Adipocyte (in vitro differentiated cells): ENCODE measurements around the gene THSD7B.
"Not testable (repeated sequence)": the region's sequence is repeated elsewhere in the genome, so short reads cannot be mapped to it uniquely, and the experiment has no call there.

Source experiments
- DNase-seq: peaks from one replicate; pipeline ENCODE4 v3.0.0-alpha.2; 2015; ENCODE audit warnings: low read depth
- H3K27me3 ChIP-seq: replicated peaks from 2 replicates; pipeline ENCODE4 v1.7.0; 2013; ENCODE audit warnings: mild to moderate bottlenecking, low read length, moderate library complexity; ENCODE audit not compliant: control insufficient read depth, insufficient read depth
- H3K36me3 ChIP-seq: 2 replicates; pipeline ENCODE4 v1.7.0; 2013; ENCODE audit warnings: low read length, mild to moderate bottlenecking, moderate library complexity; ENCODE audit not compliant: control insufficient read depth, insufficient read depth, severe bottlenecking
- H3K4me1 ChIP-seq: 2 replicates; pipeline ENCODE4 v1.7.0; 2013; ENCODE audit warnings: mild to moderate bottlenecking, low read length, moderate library complexity; ENCODE audit not compliant: control insufficient read depth, insufficient read depth
- H3K4me3 ChIP-seq: 2 replicates; pipeline ENCODE4 v1.7.0; 2013; ENCODE audit warnings: mild to moderate bottlenecking, low read length, moderate library complexity
- H3K9ac ChIP-seq: 2 replicates; pipeline ENCODE4 v1.7.0; 2013; ENCODE audit warnings: mild to moderate bottlenecking, low read length, moderate library complexity
- H3K9me3 ChIP-seq: 2 replicates; pipeline ENCODE4 v1.7.0; 2013; ENCODE audit warnings: mild to moderate bottlenecking, low read length, moderate library complexity; ENCODE audit not compliant: control insufficient read depth

The THSD7B gene

DNA sequence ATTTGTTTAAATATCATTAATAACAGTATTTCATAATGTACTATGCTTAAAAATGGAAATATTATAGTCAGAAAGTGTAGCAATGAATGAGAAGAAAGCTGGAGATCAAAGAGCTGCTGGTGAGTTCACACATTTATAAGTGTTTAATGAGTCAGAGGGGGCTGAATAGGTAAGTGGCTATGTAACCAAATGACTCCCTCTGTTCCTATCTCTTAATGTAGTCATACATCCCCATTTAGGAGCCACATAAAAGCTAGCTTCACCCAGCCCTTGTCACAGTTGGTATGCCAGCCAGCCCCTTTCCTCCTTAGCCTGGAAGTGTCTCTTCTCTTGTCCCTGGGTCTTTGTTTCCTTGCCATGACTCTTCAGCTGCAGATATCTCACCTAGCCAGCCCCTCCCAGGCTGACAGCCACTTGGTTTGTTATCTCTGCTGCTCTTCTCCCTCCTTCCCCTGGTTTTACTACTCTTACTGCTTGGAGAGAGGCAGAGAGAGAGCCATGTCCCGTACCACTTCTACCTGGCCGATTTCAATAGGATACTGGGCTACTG is 760.4 kb downstream of the THSD7B start:
- DNase-seq, result no peak
- H3K4me1 ChIP-seq, result no peaks in the 10 kb centered on the region
- no peak overlapping the region for H3K4me3 ChIP-seq
- no peak overlapping the region for H3K9ac ChIP-seq
- no peaks in the 10 kb centered on the region for H3K27me3 ChIP-seq
- H3K9me3 ChIP-seq, result no peaks in the 10 kb centered on the region
- H3K36me3 ChIP-seq, result no peaks in the 10 kb centered on the region

DNA sequence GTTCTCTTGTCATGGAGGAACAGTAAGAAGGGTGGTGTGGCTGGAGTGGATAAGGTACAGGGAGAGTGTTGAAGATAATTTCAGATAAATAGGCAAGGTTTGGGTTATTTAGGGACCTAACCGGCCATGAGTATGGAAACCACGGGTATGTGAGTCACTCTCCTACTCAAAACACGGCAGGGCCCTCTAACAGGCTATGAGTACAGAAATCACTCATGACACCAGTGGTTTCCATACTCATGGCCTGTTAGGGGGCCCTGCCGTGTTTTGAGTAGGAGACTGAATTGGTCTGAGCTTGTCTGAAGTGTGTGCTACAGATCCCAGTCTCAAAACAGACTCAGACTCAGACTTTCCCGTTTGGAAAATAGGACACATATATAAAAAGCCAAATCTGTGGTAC is 770.6 kb downstream of the THSD7B start:
- no peaks in the 10 kb centered on the region for H3K4me1 ChIP-seq
- no peaks in the 10 kb centered on the region for H3K27me3 ChIP-seq
- H3K9ac ChIP-seq, result no peak overlapping the region
- no peak for DNase-seq
- H3K36me3 ChIP-seq, result no peaks in the 10 kb centered on the region
- peaks cover 3% of the 10 kb centered on the region for H3K9me3 ChIP-seq
- no peak overlapping the region for H3K4me3 ChIP-seq

DNA sequence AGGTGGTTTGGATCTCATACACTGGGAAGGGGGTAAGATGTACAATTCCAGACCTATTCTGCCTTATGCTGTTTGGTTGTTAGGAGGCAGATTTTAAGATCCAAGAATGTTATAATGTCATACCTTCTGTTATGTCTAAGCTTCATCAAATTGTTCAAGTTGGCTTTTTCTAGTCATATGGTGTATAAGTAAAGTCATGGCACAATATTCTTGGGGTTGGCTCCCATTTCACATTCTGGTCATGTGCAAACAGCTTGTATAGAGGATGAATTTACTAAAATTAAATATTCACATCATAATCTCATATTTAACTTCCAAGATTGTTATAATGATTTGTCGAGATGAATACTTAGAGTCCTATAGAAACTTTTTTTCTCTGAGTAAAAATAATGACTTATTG is 774.0 kb downstream of the THSD7B start:
- no peak for DNase-seq
- Histone ChIP-seq H3K36me3 (no peaks in the 10 kb centered on the region), H3K9me3 (peaks cover 11% of the 10 kb centered on the region), H3K4me1 (no peaks in the 10 kb centered on the region), H3K9ac (no peak overlapping the region), H3K27me3 (no peaks in the 10 kb centered on the region), H3K4me3 (no peak overlapping the region)

DNA sequence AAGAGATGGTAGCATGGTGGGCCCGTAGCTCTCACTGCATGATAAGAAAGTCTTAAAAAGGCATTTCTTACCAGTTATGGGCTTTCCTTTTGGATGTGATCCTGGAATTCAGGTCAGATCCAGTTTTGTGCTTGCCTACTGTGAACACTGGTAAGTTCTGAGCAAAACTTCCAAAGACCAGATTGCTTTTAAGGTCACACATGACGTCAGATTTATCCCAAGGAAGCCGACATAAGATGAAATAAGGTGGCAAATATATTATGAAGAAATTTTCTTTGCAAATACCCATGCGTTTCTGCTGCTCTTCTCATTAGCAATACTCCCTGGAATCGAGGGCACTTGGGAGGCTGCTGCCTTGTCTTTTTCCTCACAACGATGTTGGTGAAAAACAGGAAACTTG is 782.5 kb downstream of the THSD7B start:
- no peak for DNase-seq
- no peaks in the 10 kb centered on the region for H3K36me3 ChIP-seq
- no peaks in the 10 kb centered on the region for H3K27me3 ChIP-seq
- no peak overlapping the region for H3K9ac ChIP-seq
- no peak overlapping the region for H3K4me3 ChIP-seq
- no peaks in the 10 kb centered on the region for H3K4me1 ChIP-seq
- no peaks in the 10 kb centered on the region for H3K9me3 ChIP-seq

DNA sequence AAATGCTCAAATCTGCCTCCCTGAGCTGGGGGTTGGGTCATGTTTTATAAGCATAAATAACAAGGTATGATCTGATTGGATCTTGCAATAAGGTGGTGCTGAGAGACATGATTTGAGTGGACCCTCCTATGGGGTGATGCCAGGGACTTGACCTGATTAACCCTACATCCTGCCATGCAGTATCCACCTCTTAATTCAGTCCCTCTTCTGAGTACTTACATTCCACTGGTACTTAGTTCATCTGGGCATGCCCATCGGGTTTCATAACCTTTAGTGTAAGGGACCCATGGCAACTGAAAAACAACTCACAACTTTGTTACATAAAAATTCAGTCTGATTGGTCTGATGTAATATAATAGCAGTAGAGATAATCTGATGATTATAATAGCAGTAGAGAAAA is 801.0 kb downstream of the THSD7B start:
- Histone ChIP-seq H3K36me3 (no peaks in the 10 kb centered on the region), H3K4me3 (no peak overlapping the region), H3K9me3 (no peaks in the 10 kb centered on the region), H3K4me1 (no peaks in the 10 kb centered on the region), H3K27me3 (no peaks in the 10 kb centered on the region), H3K9ac (no peak overlapping the region)
- no peak for DNase-seq

DNA sequence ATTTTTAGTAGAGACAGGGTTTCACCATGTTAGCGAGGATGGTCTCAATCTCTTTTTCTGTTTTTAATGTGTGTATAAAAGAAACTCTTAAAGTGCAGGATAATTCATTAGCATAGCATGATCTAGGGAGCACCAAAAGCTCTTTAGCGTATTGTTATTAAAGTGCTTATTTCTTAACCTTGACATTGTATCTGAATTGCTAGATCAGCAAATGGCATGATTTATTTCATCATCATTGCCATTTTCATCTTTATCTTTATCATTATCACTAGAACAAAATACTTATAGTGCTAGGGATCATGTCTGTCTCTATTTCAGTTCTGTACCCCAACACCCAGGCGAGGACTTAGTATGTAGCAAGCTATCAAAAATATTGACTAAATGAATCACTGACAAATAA is 805.1 kb downstream of the THSD7B start:
- no peaks in the 10 kb centered on the region for H3K9me3 ChIP-seq
- no peak for DNase-seq

DNA sequence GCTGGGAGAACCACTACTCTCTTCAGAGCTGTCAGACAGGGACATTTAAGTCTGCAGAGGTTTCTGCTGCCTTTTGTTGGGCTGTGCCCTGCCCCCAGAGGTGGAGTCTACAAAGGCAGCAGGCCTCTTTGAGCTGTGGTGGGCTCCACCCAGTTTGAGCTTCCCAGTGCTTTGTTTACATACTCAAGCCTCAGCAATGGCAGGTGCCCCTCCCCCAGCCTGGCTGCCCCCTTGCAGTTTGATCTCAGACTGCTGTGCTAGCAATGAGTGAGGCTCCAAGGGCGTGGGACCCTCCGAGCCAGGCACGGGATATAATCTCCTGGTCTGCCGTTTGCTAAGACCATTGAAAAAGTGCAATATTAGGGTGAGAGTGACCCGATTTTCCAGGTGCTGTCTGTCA is 822.5 kb downstream of the THSD7B start:
- DNase-seq, H3K9me3 ChIP-seq, H3K4me1 ChIP-seq, H3K27me3 ChIP-seq, H3K4me3 ChIP-seq, H3K9ac ChIP-seq, H3K36me3 ChIP-seq: not testable (repeated sequence)

More for the DNA sequence above, 805.1 kb downstream of the THSD7B start:
- Histone ChIP-seq H3K36me3 (no peaks in the 10 kb centered on the region), H3K4me3 (no peak overlapping the region), H3K27me3 (no peaks in the 10 kb centered on the region), H3K9ac (no peak overlapping the region), H3K4me1 (no peaks in the 10 kb centered on the region)

DNA sequence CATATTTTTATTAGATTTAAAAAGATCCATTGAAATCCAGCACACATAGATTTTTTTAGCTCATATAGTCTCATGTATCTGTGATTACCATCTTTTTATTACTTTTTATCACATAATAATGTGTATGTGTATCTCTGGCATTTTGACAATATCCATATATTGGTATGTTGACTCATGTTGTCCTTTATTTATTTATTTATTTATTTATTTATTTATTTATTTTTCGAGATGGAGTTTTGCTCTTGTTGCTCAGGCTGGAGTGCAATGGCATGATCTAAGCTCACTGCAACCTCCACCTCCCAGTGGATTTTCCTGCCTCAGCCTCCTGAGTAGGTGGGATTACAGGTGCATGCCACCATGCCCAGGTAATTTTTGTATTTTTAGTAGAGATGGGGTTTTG is 823.2 kb downstream of the THSD7B start:
- not testable (repeated sequence) for DNase-seq, H3K9ac ChIP-seq, H3K4me1 ChIP-seq, H3K36me3 ChIP-seq, H3K4me3 ChIP-seq, H3K27me3 ChIP-seq, H3K9me3 ChIP-seq

DNA sequence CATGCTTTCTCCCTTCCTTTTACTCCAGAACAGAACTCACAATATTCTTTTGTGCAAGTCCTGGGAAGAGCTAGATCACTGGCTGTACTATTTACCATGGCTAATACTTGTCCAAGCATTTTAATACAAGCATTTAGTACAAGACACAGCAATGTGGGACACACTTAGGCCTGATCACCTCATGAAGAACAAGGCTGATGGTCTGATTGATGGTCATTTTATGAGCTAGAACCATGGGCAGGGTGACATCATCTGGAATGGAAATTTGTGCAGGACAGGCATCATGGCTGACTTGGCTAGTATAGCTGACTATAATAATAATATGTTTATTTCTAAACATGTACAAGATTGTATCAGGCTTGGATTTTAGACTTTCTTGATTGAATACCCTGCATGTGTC is 824.8 kb downstream of the THSD7B start:
- H3K36me3 ChIP-seq, result no peaks in the 10 kb centered on the region
- H3K9me3 ChIP-seq, result no peaks in the 10 kb centered on the region
- no peak for DNase-seq
- H3K4me3 ChIP-seq, result no peak overlapping the region
- H3K4me1 ChIP-seq, result no peaks in the 10 kb centered on the region
- no peaks in the 10 kb centered on the region for H3K27me3 ChIP-seq
- no peak overlapping the region for H3K9ac ChIP-seq

DNA sequence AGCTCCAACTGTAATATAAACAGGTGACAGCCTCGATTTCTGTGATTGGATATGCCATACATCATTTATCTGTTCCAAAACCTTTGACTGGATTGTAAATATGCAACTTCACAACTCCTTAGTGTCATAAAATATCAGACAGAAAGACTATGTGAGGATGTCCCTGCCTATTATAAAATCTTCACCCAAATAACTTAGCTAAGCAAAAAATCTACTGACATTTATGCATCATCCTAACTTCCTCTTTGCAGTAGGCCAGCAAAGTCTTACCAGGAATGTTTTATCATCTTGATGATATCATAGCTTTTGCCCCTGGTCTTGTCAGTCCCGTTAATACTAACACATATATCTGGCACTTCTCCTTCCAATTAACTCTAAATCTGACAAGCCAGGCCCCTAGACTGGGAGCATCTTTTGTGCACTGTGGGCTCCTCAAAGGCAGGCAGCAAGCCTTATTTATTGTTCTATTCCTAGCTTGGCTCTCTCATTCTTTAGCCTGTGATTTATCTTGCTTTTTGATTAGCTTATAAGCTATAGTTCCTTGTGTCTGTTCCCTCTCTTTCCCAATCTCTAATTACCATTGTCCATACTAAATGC is 842.5 kb downstream of the THSD7B start:
- Histone ChIP-seq H3K36me3 (no peaks in the 10 kb centered on the region), H3K4me1 (no peaks in the 10 kb centered on the region), H3K4me3 (no peak overlapping the region), H3K27me3 (no peaks in the 10 kb centered on the region), H3K9ac (no peak overlapping the region), H3K9me3 (no peaks in the 10 kb centered on the region)
- no peak for DNase-seq

DNA sequence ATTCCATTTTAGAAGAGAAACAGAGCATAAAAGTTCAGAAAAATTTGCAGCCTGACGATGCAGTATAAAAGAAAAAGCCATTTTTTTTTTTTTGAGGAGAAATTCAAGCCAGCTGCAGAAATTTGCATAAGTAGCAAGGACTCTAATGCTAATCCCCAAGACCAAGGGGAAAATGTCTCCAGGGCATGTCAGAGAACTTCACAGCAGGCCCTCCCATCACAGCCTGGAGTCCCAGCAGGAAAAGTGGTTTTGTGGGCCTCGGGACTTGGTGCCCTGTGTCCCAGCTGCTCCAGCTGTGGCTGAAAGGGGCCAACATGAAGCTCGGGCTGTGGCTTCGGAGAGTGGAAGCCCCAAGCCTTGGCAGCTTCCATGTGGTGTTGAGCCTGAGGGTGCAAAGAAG is 873.6 kb downstream of the THSD7B start:
- Histone ChIP-seq H3K36me3 (no peaks in the 10 kb centered on the region), H3K4me3 (no peak overlapping the region), H3K9me3 (no peaks in the 10 kb centered on the region), H3K9ac (no peak overlapping the region), H3K27me3 (no peaks in the 10 kb centered on the region), H3K4me1 (no peaks in the 10 kb centered on the region)
- no peak for DNase-seq

DNA sequence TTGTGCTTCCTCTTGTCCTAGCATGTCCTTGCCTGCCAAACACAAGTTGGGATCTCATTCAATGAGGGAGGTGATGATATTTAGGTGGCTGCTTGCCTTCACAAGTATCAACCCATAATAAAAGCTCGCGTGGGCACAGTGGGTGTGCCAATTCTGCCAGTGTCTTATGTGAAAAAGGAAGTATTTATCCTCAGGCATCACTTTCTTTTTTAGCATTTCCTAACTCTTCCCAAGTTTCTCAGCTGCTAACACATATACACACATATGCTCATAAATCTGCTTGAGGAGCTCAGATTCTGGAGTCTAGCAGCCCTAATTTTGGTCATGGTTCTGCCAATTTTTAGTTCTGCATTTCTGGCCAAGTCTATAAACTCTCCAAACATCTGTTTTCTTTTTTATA is 879.4 kb downstream of the THSD7B start:
- no peak overlapping the region for H3K9ac ChIP-seq
- no peak overlapping the region for H3K4me3 ChIP-seq
- H3K4me1 ChIP-seq, result no peaks in the 10 kb centered on the region
- H3K27me3 ChIP-seq, result no peaks in the 10 kb centered on the region
- no peaks in the 10 kb centered on the region for H3K9me3 ChIP-seq
- H3K36me3 ChIP-seq, result no peaks in the 10 kb centered on the region
- DNase-seq, result no peak
